ENCODE measurements around the gene INPP5D. TPM values are rescaled to one million over a fixed set of nuclear protein-coding genes. Genes with fewer than 3 reads are reported as not detected.

Gene INPP5D
- total RNA-seq, 2 experiments from 2014 or later: 108 to 122 TPM

DNA sequence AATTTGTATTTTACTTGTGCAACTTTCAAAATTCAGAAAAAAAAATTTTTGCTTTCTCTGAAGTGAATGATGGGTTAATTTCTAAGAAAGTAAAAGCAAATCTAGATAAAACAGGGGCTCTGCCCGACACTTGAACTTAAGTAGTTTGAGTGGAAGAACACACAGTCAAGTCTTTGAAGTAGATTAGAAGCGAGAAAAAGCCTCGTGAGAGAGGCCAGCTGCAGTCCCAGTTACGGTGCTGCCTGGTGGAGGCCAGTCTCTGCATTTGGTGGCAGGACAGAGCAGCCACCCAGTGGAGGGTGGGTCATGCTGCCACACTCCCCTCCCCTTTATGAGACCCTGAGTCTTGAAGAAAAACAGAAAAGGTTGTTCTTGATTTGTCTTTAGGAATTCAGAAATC lies 81.8 kb downstream of the INPP5D start:
- peaks cover 54% of the 10 kb centered on the region for H3K4me1 Mint-ChIP-seq (ENCODE audit: low read depth)
- ChIA-PET CTCF (interaction anchor here (1.1 to 1.7 kb wide), 3 partner anchors 81 to 88 kb away, joined by 4 to 12 read pairs (median 5); partner anchors contain the start of gene INPP5D), POLR2A (interaction anchor here (0.8 to 2.2 kb wide), 2 partner anchors 82 to 126 kb away, joined by 3 to 19 read pairs; partner anchors contain the start of gene INPP5D)
- H3K36me3 Mint-ChIP-seq (ENCODE audit: low read depth): peaks cover 87% of the 10 kb centered on the region
- no peaks in the 10 kb centered on the region for H3K27me3 Mint-ChIP-seq (ENCODE audit: low read depth)
- peak overlapping the region; percentile 91 for H3K27ac Mint-ChIP-seq
- peak; percentile 55 for ATAC-seq
- H3K4me3 Mint-ChIP-seq: peak overlapping the region; percentile 57
- no peaks in the 10 kb centered on the region for H3K9me3 Mint-ChIP-seq (ENCODE audit: insufficient read depth)
- DNase-seq: peak; percentile 37

DNA sequence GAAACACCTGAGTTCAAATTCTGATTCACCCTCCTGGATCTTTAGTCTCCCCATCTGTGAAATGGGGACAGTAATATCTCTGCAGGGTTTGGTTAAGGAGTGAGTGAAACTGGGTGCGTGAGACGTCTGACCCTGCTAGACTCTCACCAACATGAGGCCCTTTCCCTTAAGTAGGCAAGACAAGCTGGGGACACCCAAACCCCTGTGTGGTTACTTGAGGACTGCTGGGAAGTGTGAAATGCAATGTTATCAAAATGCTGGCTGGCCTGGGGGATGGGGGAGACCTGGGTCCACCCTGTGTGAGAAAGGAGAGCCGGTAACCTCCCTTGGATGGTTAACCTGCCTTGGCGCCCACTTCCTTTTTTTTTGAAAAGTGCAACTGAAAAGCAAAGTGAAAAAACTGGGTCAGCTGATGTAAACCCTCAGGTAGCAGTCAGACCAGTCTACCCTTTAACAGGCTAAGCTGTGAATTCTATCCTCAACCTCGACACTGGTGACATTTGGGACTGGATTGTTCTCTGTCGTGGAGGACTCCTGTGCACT lies 82.3 kb downstream of the INPP5D start:
- Mint-ChIP-seq H3K4me3 (peak overlapping the region; percentile 57), H3K27me3 (ENCODE audit: low read depth) (no peaks in the 10 kb centered on the region), H3K4me1 (ENCODE audit: low read depth) (peaks cover 54% of the 10 kb centered on the region), H3K36me3 (ENCODE audit: low read depth) (peaks cover 89% of the 10 kb centered on the region), H3K27ac (peak overlapping the region; percentile 91), H3K9me3 (ENCODE audit: insufficient read depth) (no peaks in the 10 kb centered on the region)
- ATAC-seq: peak; percentile 81
- POLR2A ChIA-PET: interaction anchor here (0.7 to 2.2 kb wide), 7 partner anchors 37 to 443 kb away, joined by 3 to 19 read pairs (median 3); partner anchors contain the start of gene INPP5D
- DNase-seq: peak; percentile 79
- CTCF ChIA-PET: interaction anchor here (1.1 to 1.7 kb wide), 3 partner anchors 12 to 88 kb away, joined by 3 to 12 read pairs (median 5); partner anchors contain the start of gene INPP5D

DNA sequence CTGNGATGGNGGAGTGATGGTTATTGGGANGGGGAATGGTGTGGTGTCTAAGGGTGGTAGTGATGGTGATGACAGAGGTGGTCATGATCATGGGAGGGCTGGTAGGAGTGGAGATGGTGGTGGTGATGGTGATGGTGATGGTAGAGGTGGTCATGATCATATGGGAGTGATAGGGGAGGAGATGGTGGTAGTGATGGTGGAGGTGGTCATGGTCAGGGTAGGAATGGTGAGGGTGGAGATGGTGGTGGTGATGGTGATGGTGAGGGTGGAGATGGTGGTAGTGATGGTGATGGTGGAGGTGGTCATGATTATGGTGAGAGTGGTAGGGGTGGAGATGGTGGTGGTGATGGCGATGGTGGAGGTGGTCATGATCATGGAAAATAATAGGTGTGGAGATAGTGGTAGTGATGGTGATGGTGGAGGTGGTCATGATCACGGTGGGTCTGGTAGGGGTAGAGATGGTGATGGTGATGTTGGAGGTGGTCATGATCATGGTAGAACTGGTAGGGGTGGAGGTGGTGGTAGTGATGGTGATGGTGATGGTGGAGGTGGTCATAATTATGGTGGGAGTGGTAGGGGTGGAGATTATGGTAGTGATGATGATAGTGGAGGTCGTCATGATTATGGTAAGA lies 83.7 kb downstream of the INPP5D start:
- POLR2A ChIA-PET: interaction anchor here (1.3 kb wide), 1 partner anchor 61 kb away, joined by 7 read pairs; no protein-coding TSS in a partner anchor
- H3K9me3 Mint-ChIP-seq (ENCODE audit: insufficient read depth): no peaks in the 10 kb centered on the region
- DNase-seq (no peak), ATAC-seq (no peak)
- CTCF ChIA-PET: interaction anchor here (1.7 kb wide), 1 partner anchor 89 kb away, joined by 12 read pairs; no protein-coding TSS in a partner anchor
- H3K4me1 Mint-ChIP-seq (ENCODE audit: low read depth): peaks cover 57% of the 10 kb centered on the region
- peak overlapping the region; percentile 91 for H3K27ac Mint-ChIP-seq
- peaks cover 97% of the 10 kb centered on the region for H3K36me3 Mint-ChIP-seq (ENCODE audit: low read depth)
- H3K27me3 Mint-ChIP-seq (ENCODE audit: low read depth): no peaks in the 10 kb centered on the region
- no peak overlapping the region for H3K4me3 Mint-ChIP-seq

DNA sequence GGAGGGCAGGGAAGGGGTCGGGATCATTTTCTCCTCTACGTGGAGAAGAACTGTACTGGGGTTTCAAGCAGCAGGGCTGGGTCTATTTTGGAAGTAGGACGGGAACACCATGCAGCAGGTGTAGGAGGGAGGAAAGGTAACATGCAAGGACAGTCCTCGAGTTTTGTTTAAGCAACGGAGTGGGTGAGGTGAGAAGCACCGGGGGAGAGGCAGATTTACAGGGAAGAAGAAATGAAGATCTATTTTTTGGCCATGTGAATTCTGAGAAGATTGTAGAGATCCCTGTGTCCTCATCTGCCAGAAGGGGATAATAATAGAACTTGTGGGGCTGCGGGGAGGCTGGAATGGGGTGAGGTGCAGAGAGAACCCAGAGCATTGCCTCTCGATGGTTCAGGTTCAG lies 85.6 kb downstream of the INPP5D start:
- no peak overlapping the region for H3K27ac Mint-ChIP-seq
- H3K4me1 Mint-ChIP-seq (ENCODE audit: low read depth): peaks cover 48% of the 10 kb centered on the region
- ChIA-PET POLR2A (no interaction called here), CTCF (no interaction called here)
- peaks cover 92% of the 10 kb centered on the region for H3K36me3 Mint-ChIP-seq (ENCODE audit: low read depth)
- ATAC-seq (no peak), DNase-seq (no peak)
- H3K9me3 Mint-ChIP-seq (ENCODE audit: insufficient read depth): no peaks in the 10 kb centered on the region
- H3K4me3 Mint-ChIP-seq: no peak overlapping the region
- no peaks in the 10 kb centered on the region for H3K27me3 Mint-ChIP-seq (ENCODE audit: low read depth)

DNA sequence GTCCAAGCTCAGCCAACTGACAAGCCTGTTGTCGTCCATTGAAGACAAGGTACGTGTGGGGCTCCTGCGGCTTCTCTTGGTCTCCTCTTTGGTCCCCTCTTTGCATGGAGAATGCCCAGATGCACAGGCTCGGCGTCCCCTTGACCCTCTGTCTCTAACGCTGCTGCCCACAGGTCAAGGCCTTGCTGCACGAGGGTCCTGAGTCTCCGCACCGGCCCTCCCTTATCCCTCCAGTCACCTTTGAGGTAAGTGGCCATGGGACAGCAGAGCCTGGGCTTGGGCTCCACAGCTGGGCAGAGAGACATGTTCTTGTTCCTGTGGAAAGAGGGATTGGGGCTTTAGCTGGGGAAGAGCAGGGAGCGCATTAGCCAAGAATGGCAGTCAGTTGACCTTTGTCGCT lies 86.1 kb downstream of the INPP5D start:
- ChIA-PET POLR2A (no interaction called here), CTCF (no interaction called here)
- Mint-ChIP-seq H3K4me1 (ENCODE audit: low read depth) (peaks cover 44% of the 10 kb centered on the region), H3K27ac (no peak overlapping the region), H3K9me3 (ENCODE audit: insufficient read depth) (no peaks in the 10 kb centered on the region), H3K4me3 (no peak overlapping the region), H3K36me3 (ENCODE audit: low read depth) (peaks cover 90% of the 10 kb centered on the region), H3K27me3 (ENCODE audit: low read depth) (no peaks in the 10 kb centered on the region)
- no peak for DNase-seq
- no peak for ATAC-seq

DNA sequence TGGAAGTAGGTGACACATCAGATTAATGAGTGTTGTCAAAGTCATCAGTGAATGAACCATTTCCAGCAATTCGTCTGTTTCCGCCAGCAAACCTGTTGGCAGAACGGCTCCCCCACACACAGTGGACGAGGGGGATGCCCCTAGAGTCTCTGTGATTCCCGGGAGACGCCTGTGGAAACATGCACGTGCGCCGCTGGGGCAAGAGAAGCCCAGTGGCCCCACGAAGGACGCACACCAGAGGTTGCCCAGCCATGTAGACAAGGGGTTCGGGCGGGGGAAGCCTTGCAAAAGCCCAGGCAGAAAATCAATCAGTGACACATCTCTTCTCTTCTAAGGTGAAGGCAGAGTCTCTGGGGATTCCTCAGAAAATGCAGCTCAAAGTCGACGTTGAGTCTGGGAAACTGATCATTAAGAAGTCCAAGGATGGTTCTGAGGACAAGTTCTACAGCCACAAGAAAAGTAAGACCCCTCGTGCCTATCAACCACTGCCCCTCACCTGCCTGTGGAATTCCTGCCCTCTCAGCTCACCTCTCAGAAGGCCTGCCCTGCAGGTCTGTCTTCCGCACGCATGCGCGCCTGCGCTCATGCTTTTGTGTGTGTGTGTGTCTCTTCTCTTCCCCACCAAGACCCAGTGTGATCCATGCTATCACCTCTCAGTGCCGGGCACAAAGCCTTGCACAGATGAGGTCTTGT lies 87.1 kb downstream of the INPP5D start:
- Mint-ChIP-seq H3K4me3 (no peak overlapping the region), H3K27me3 (ENCODE audit: low read depth) (no peaks in the 10 kb centered on the region), H3K4me1 (ENCODE audit: low read depth) (peaks cover 33% of the 10 kb centered on the region), H3K9me3 (ENCODE audit: insufficient read depth) (no peaks in the 10 kb centered on the region), H3K36me3 (ENCODE audit: low read depth) (peaks cover 89% of the 10 kb centered on the region), H3K27ac (no peak overlapping the region)
- DNase-seq (no peak), ATAC-seq (no peak)
- CTCF ChIA-PET: no interaction called here
- POLR2A ChIA-PET: no interaction called here

DNA sequence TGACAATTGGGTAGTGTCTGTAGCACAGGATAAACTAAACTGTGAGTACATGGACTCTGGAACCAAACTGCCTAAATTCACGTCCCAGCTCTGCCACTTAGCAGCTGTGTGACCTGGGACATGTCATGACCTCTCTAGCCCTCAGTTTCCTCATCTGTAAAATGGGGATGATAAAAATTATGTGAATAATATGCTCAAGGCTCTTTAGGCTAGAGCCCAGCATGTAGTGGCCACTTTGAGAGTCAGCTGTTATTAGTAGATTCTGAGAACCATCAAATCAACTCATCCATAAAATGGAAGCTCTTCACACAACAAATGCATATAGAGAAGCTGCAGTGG lies 87.7 kb downstream of the INPP5D start:
- peak overlapping the region; percentile 0 for H3K27ac Mint-ChIP-seq
- CTCF ChIA-PET: no interaction called here
- ATAC-seq: no peak

DNA sequence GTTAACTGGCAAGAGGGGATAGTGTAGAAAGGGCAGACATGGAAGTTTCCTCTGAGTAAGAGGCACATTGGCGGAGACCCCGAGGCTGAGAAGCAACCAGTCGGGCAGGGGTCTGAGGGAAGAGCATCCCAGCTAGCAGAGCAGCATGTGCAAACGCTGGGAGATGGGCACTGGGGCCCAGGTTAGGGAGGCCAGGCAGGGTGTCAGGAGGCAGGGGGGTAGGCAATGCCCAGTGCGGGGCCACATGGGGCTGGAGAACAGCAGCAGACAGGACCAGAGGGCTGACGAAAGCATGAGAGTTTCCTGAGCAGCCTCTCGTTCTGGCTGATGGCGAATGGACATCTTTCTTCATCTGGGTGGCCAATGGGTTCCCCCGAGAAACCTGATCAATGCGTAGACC lies 88.2 kb downstream of the INPP5D start:
- peaks cover 89% of the 10 kb centered on the region for H3K36me3 Mint-ChIP-seq (ENCODE audit: low read depth)
- POLR2A ChIA-PET: no interaction called here

More for the DNA sequence above, 87.7 kb downstream of the INPP5D start:
- Mint-ChIP-seq H3K27me3 (ENCODE audit: low read depth) (no peaks in the 10 kb centered on the region), H3K36me3 (ENCODE audit: low read depth) (peaks cover 89% of the 10 kb centered on the region), H3K9me3 (ENCODE audit: insufficient read depth) (no peaks in the 10 kb centered on the region), H3K4me3 (no peak overlapping the region), H3K4me1 (ENCODE audit: low read depth) (peaks cover 32% of the 10 kb centered on the region)
- DNase-seq: no peak
- POLR2A ChIA-PET: no interaction called here

DNA sequence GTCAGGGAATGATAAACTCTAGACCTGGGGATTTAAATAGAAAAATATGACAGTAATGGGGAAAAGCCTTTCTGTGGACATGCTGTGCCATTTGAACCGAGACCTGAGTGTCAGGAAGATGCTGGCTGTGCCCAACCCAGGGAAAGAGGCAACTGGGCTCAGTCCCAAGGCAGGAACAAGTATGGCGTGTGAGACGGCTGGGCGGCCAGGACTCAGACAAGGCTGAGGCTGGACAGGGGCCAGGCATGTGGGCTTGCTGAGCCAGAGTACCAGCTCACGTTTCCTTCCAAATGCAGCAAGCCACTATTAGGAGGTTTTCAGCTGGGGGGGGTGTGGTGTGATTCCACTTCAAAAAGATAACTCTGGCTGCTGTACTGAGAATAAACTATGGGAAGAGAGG lies 92.4 kb downstream of the INPP5D start:
- Mint-ChIP-seq H3K4me3 (no peak overlapping the region), H3K4me1 (ENCODE audit: low read depth) (peaks cover 13% of the 10 kb centered on the region), H3K36me3 (ENCODE audit: low read depth) (peaks cover 76% of the 10 kb centered on the region), H3K9me3 (ENCODE audit: insufficient read depth) (no peaks in the 10 kb centered on the region), H3K27me3 (ENCODE audit: low read depth) (no peaks in the 10 kb centered on the region), H3K27ac (peak overlapping the region; percentile 36)
- no peak for DNase-seq
- ChIA-PET CTCF (no interaction called here), POLR2A (interaction anchor here (0.5 kb wide), 1 partner anchor 10 kb away, joined by 4 read pairs; no protein-coding TSS in a partner anchor)
- no peak for ATAC-seq

More for the DNA sequence above, 88.2 kb downstream of the INPP5D start:
- Mint-ChIP-seq H3K4me3 (no peak overlapping the region), H3K27ac (peak overlapping the region; percentile 0), H3K4me1 (ENCODE audit: low read depth) (peaks cover 29% of the 10 kb centered on the region), H3K27me3 (ENCODE audit: low read depth) (no peaks in the 10 kb centered on the region), H3K9me3 (ENCODE audit: insufficient read depth) (no peaks in the 10 kb centered on the region)
- ATAC-seq (no peak), DNase-seq (no peak)
- CTCF ChIA-PET: no interaction called here

DNA sequence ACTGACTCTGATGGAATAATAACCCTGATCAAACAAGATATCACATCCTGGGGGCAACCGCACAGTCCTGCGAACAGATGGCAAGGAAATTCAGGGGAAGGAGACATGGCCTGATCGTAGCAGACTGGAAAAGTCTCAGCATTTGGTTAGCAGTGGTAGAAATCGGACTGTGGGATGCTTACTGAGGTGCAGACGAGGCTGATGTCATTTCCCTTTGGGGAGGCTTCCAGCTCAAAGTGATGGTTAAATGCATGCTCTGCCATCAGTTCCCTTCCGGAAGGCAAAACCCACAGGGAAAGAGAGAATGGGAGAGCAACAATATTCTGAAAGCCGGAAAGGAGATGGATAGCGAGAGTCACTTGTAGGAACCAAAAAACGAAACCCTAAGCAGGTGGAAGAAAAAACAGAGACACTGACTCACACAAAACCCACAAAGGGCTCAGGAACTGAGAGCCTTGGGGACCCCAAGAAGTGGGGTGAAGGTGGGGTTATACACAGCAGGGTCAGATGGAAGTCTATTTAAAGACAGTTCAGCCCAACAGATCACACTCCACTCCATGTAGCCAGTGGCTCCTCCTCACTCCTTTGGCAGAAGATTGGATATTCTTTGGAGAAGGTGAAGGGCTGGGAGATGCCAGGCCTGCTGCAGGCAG lies 93.1 kb downstream of the INPP5D start:
- DNase-seq (no peak), ATAC-seq (no peak)
- no peaks in the 10 kb centered on the region for H3K27me3 Mint-ChIP-seq (ENCODE audit: low read depth)
- peaks cover 10% of the 10 kb centered on the region for H3K4me1 Mint-ChIP-seq (ENCODE audit: low read depth)
- H3K36me3 Mint-ChIP-seq (ENCODE audit: low read depth): peaks cover 75% of the 10 kb centered on the region
- no peaks in the 10 kb centered on the region for H3K9me3 Mint-ChIP-seq (ENCODE audit: insufficient read depth)
- H3K27ac Mint-ChIP-seq: peak overlapping the region; percentile 7
- no peak overlapping the region for H3K4me3 Mint-ChIP-seq
- CTCF ChIA-PET: no interaction called here
- POLR2A ChIA-PET: interaction anchor here (0.5 kb wide), 1 partner anchor 9 kb away, joined by 4 read pairs; no protein-coding TSS in a partner anchor

DNA sequence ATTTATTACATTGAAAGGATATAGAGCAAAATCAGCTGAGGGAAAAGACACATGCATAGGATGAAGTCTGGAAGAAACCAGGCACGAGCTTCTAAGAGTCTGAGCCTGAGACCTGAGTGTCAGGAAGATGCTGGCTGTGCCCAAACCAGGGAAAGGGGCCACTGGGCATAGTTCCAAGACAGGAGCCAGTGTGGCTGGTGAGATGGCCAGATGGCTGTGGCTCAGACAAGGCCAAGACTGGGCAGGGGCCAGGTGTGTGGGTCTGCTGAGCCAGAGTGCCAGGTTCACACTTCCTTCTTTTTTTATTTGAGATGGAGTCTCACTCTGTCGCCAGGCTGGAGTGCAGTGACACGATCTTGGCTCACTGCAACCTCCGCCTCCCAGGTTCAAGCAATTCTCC lies 95.9 kb downstream of the INPP5D start:
- Mint-ChIP-seq H3K27me3 (ENCODE audit: low read depth) (no peaks in the 10 kb centered on the region), H3K9me3 (ENCODE audit: insufficient read depth) (no peaks in the 10 kb centered on the region), H3K4me3 (no peak overlapping the region), H3K27ac (peak overlapping the region; percentile 65), H3K4me1 (ENCODE audit: low read depth) (peaks cover 6% of the 10 kb centered on the region), H3K36me3 (ENCODE audit: low read depth) (peaks cover 72% of the 10 kb centered on the region)
- ATAC-seq: no peak
- CTCF ChIA-PET: interaction anchor here (0.5 to 0.6 kb wide), 2 partner anchors 198 to 287 kb away, joined by 3 read pairs; no protein-coding TSS in a partner anchor
- DNase-seq: no peak
- POLR2A ChIA-PET: no interaction called here
